ENCODE results near the gene SLC39A10.
"Not testable (repeated sequence)": the region's sequence is repeated elsewhere in the genome, so short reads cannot be mapped to it uniquely, and the experiment has no call there.

The SLC39A10 gene

GRCh38 chr2:195656859-195657633, at the start of gene SLC39A10:
SLC39A10 (plus strand) TSS chr2:195657226; CDS start chr2:195680043, 22,817 bp downstream.
- DNase-seq (ENCODE audit: low read depth): peak; percentile 97

GRCh38 chr2:195608768-195609454, 48.1 kb upstream of the SLC39A10 start:
- DNase-seq (ENCODE audit: low read depth): no peak

GRCh38 chr2:195610717-195611116, 46.3 kb upstream of the SLC39A10 start:
- no peak for DNase-seq (ENCODE audit: low read depth)

GRCh38 chr2:195612611-195613495, 44.2 kb upstream of the SLC39A10 start:
- no peak for DNase-seq (ENCODE audit: low read depth)

GRCh38 chr2:195613922-195614321, 43.1 kb upstream of the SLC39A10 start:
- no peak for DNase-seq (ENCODE audit: low read depth)

- DNase-seq (ENCODE audit: low read depth): no peak
Measured at GRCh38 chr2:195619590-195619989, 37.4 kb upstream of the SLC39A10 start.

GRCh38 chr2:195620501-195620900, 36.5 kb upstream of the SLC39A10 start:
- no peak for DNase-seq (ENCODE audit: low read depth)

GRCh38 chr2:195622966-195623365, 34.1 kb upstream of the SLC39A10 start:
- DNase-seq (ENCODE audit: low read depth): no peak

- DNase-seq (ENCODE audit: low read depth): no peak
Measured at GRCh38 chr2:195626507-195626906, 30.5 kb upstream of the SLC39A10 start.

- no peak for DNase-seq (ENCODE audit: low read depth)
Measured at GRCh38 chr2:195628666-195629065, 28.4 kb upstream of the SLC39A10 start.

- DNase-seq (ENCODE audit: low read depth): no peak
Measured at GRCh38 chr2:195632856-195633572, 24.0 kb upstream of the SLC39A10 start.

GRCh38 chr2:195633573-195633870, 23.5 kb upstream of the SLC39A10 start:
- no peak for DNase-seq (ENCODE audit: low read depth)

- no peak for DNase-seq (ENCODE audit: low read depth)
Measured at GRCh38 chr2:195633974-195634373, 23.1 kb upstream of the SLC39A10 start.

GRCh38 chr2:195636890-195637289, 20.1 kb upstream of the SLC39A10 start:
- DNase-seq (ENCODE audit: low read depth): no peak

- DNase-seq (ENCODE audit: low read depth): no peak
Measured at GRCh38 chr2:195638750-195639149, 18.3 kb upstream of the SLC39A10 start.

GRCh38 chr2:195639238-195639858, 17.7 kb upstream of the SLC39A10 start:
- DNase-seq (ENCODE audit: low read depth): no peak

- DNase-seq (ENCODE audit: low read depth): no peak
Measured at GRCh38 chr2:195639959-195640358, 17.1 kb upstream of the SLC39A10 start.

- no peak for DNase-seq (ENCODE audit: low read depth)
Measured at GRCh38 chr2:195642027-195642678, 14.9 kb upstream of the SLC39A10 start.

GRCh38 chr2:195642679-195643068, 14.4 kb upstream of the SLC39A10 start:
- no peak for DNase-seq (ENCODE audit: low read depth)

GRCh38 chr2:195644708-195645107, 12.3 kb upstream of the SLC39A10 start:
- DNase-seq (ENCODE audit: low read depth): not testable (repeated sequence)

GRCh38 chr2:195645413-195645812, 11.6 kb upstream of the SLC39A10 start:
- DNase-seq (ENCODE audit: low read depth): no peak

Data from stimulated activated CD8-positive, alpha-beta memory T cell treated with anti-CD3 and anti-CD28 coated beads, Interleukin-15, amount 100 ng/mL, for 24 hours (primary cell).